Measurements from ENCODE around the gene CEP350.

GRCh38 chr1:180080439-180080838 lies 125.8 kb downstream of the CEP350 start:
- TF ChIP-seq, protein P1, sequence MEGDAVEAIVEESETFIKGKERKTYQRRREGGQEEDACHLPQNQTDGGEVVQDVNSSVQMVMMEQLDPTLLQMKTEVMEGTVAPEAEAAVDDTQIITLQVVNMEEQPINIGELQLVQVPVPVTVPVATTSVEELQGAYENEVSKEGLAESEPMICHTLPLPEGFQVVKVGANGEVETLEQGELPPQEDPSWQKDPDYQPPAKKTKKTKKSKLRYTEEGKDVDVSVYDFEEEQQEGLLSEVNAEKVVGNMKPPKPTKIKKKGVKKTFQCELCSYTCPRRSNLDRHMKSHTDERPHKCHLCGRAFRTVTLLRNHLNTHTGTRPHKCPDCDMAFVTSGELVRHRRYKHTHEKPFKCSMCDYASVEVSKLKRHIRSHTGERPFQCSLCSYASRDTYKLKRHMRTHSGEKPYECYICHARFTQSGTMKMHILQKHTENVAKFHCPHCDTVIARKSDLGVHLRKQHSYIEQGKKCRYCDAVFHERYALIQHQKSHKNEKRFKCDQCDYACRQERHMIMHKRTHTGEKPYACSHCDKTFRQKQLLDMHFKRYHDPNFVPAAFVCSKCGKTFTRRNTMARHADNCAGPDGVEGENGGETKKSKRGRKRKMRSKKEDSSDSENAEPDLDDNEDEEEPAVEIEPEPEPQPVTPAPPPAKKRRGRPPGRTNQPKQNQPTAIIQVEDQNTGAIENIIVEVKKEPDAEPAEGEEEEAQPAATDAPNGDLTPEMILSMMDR (IDR thresholded peaks at IDR 0.05) = no peak
- TF ChIP-seq POLR2A (IDR thresholded peaks at IDR 0.05) (no peak), POLR2AphosphoS5 (IDR thresholded peaks at IDR 0.05) (no peak)
